GM23338 (cell line): ENCODE measurements around the gene FLOT2. TPM values are rescaled to one million over a fixed set of nuclear protein-coding genes. Genes with fewer than 3 reads are reported as not detected.

Experiments
- ATAC-seq: fragments of 200-7000 bp; cut with Tn5 transposase; 3 replicates; pipeline ENCODE4 v1.9.1; 2020
- DNase-seq: peaks from one replicate; pipeline ENCODE4 v3.0.0-alpha.2; 2015; ENCODE audit warnings: low spot score
- H2AFZ ChIP-seq: fragments of 200-600 bp; sonication (generic); 2 replicates; pipeline ENCODE4 v1.8.0; 2016; ENCODE audit warnings: antibody characterized with exemption, mild to moderate bottlenecking, moderate library complexity
- H3F3A ChIP-seq: fragments of 200-600 bp; sonication (generic); replicated peaks from 2 replicates; pipeline ENCODE4 v1.8.0; 2017; ENCODE audit warnings: antibody characterized with exemption, mixed run types, low read depth
- H3K27ac ChIP-seq: fragments of 200-600 bp; sonication (generic); 2 replicates; pipeline ENCODE4 v1.6.1; 2016; ENCODE audit warnings: low read depth
- H3K27me3 ChIP-seq: fragments of 200-600 bp; sonication (generic); 2 replicates; pipeline ENCODE4 v1.8.0; 2016; ENCODE audit warnings: mild to moderate bottlenecking, mixed run types, moderate library complexity; ENCODE audit not compliant: insufficient read depth
- H3K36me3 ChIP-seq: fragments of 200-600 bp; sonication (generic); 2 replicates; pipeline ENCODE4 v1.8.0; 2016; ENCODE audit warnings: mild to moderate bottlenecking; ENCODE audit not compliant: insufficient read depth
- H3K4me1 ChIP-seq: fragments of 200-600 bp; sonication (generic); 2 replicates; pipeline ENCODE4 v1.8.0; 2016; ENCODE audit warnings: mild to moderate bottlenecking, moderate library complexity; ENCODE audit not compliant: insufficient read depth
- H3K4me2 ChIP-seq: fragments of 200-600 bp; sonication (generic); 2 replicates; pipeline ENCODE4 v1.7.1; 2017; ENCODE audit warnings: mixed run types
- H3K4me3 ChIP-seq: fragments of 200-600 bp; sonication (generic); 2 replicates; pipeline ENCODE4 v1.6.1; 2016; ENCODE audit warnings: mixed run types
- H3K79me2 ChIP-seq: fragments of 200-600 bp; sonication (generic); replicated peaks from 2 replicates; pipeline ENCODE4 v1.8.0; 2017; ENCODE audit warnings: mild to moderate bottlenecking; ENCODE audit not compliant: insufficient read depth
- H3K9me2 ChIP-seq: fragments of 200-600 bp; sonication (generic); 2 replicates; pipeline ENCODE4 v1.8.0; 2017; ENCODE audit not compliant: insufficient read depth
- H4K20me1 ChIP-seq: fragments of 200-600 bp; sonication (generic); replicated peaks from 2 replicates; pipeline ENCODE4 v1.8.0; 2017; ENCODE audit warnings: mild to moderate bottlenecking; ENCODE audit not compliant: insufficient read depth
- H3K27ac Mint-ChIP-seq: 2 replicates; pipeline ENCODE4 v1.8.0; 2020; ENCODE audit warnings: inconsistent platforms, mild to moderate bottlenecking, moderate library complexity, mixed read lengths
- H3K27me3 Mint-ChIP-seq: 3 replicates; pipeline ENCODE4 v1.8.0; 2022; ENCODE audit warnings: low read depth, mild to moderate bottlenecking, moderate library complexity, mixed read lengths, inconsistent platforms; ENCODE audit not compliant: insufficient read depth, poor library complexity
- H3K36me3 Mint-ChIP-seq: 3 replicates; pipeline ENCODE4 v1.8.0; 2021; ENCODE audit warnings: low read depth, mild to moderate bottlenecking, inconsistent platforms, moderate library complexity, mixed read lengths
- H3K4me1 Mint-ChIP-seq: 3 replicates; pipeline ENCODE4 v1.8.0; 2020; ENCODE audit warnings: mild to moderate bottlenecking, inconsistent platforms, mixed read lengths
- H3K4me3 Mint-ChIP-seq: 3 replicates; pipeline ENCODE4 v1.8.0; 2021; ENCODE audit warnings: moderate library complexity, mild to moderate bottlenecking, inconsistent platforms, mixed read lengths
- H3K9me3 Mint-ChIP-seq: 3 replicates; pipeline ENCODE4 v1.8.0; 2020; ENCODE audit warnings: moderate library complexity, mild to moderate bottlenecking, inconsistent platforms, mixed read lengths
- CREB1 ChIP-seq: fragments of 250-450 bp; sonication (Bioruptor Pico); IDR thresholded peaks from 2 replicates; pipeline ENCODE4 v1.5.0; 2020; ENCODE audit warnings: low read depth, mild to moderate bottlenecking, moderate library complexity
- CTCF ChIP-seq, 2 experiments: fragments of 200-600 bp in 1 of 2; sonication (generic) in 1 of 2; conservative IDR thresholded peaks; 2 replicates each; pipeline versions ENCODE4 v1.5.1 to v1.6.1; 2016 to 2017; ENCODE audit warnings: antibody characterized with exemption in 2 of 2, low read depth in 2 of 2, mild to moderate bottlenecking in 2 of 2, moderate library complexity in 1 of 2
- ETS1 ChIP-seq: IDR thresholded peaks from 2 replicates; pipeline ENCODE4 v1.6.1; 2016; ENCODE audit warnings: antibody characterized with exemption
- EZH2 ChIP-seq: fragments of 200-600 bp; sonication (generic); IDR thresholded peaks from one replicate; pipeline ENCODE4 v1.8.0; 2017; ENCODE audit warnings: antibody characterized with exemption, mild to moderate bottlenecking, low read depth; ENCODE audit not compliant: unreplicated experiment
- EZH2phosphoT487 ChIP-seq: fragments of 200-600 bp; sonication (generic); IDR thresholded peaks from one replicate; pipeline ENCODE4 v1.8.1; 2018; ENCODE audit warnings: antibody characterized with exemption; ENCODE audit not compliant: unreplicated experiment
- JUNB ChIP-seq: IDR thresholded peaks from one replicate; pipeline ENCODE4 v1.6.1; 2016; ENCODE audit warnings: antibody characterized with exemption; ENCODE audit not compliant: unreplicated experiment
- NANOG ChIP-seq: IDR thresholded peaks from 2 replicates; pipeline ENCODE4 v1.6.1; 2016; ENCODE audit warnings: antibody characterized with exemption, borderline replicate concordance
- POLR2AphosphoS5 ChIP-seq: IDR thresholded peaks from 2 replicates; pipeline ENCODE4 v1.6.1; 2016; ENCODE audit warnings: antibody characterized with exemption, low read depth
- STAT1 ChIP-seq: IDR thresholded peaks from one replicate; pipeline ENCODE4 v1.6.1; 2016; ENCODE audit warnings: antibody characterized with exemption; ENCODE audit not compliant: unreplicated experiment
- ZNF114 ChIP-seq: fragments of 250-450 bp; sonication (Bioruptor Pico); IDR thresholded peaks from 2 replicates; pipeline ENCODE4 v1.5.0; 2020; ENCODE audit warnings: mild to moderate bottlenecking, moderate library complexity
- ZNF331 ChIP-seq: fragments of 250-450 bp; sonication (Bioruptor Pico); IDR thresholded peaks from 2 replicates; pipeline ENCODE4 v1.5.0; 2020; ENCODE audit warnings: low read depth, mild to moderate bottlenecking, moderate library complexity
- polyA plus RNA-seq: library from polyadenylated mRNA; unstranded; fragments of >200 nt; fragmentation: Nextera tagmentation; extraction: Ambion mirVana; gene quantifications from 2 replicates; pipeline ENCODE4 v1.2.1, GENCODE V29; 2016
- total RNA-seq: library from RNA; depleted of rRNA; stranded (reverse); fragments of >200 nt; shearing (Covaris generic); gene quantifications from 2 replicates; pipeline ENCODE4 v1.2.3, GENCODE V29; 2014
- TF ChIP-seq, protein P1 (sequence below): IDR thresholded peaks from one replicate; pipeline ENCODE4 v1.6.1; 2018; ENCODE audit warnings: antibody characterized with exemption; ENCODE audit not compliant: unreplicated experiment

FLOT2 gene
- total and polyA plus RNA-seq, 2 experiments from 2014 or later = 49.8 to 66.1 TPM

DNA sequence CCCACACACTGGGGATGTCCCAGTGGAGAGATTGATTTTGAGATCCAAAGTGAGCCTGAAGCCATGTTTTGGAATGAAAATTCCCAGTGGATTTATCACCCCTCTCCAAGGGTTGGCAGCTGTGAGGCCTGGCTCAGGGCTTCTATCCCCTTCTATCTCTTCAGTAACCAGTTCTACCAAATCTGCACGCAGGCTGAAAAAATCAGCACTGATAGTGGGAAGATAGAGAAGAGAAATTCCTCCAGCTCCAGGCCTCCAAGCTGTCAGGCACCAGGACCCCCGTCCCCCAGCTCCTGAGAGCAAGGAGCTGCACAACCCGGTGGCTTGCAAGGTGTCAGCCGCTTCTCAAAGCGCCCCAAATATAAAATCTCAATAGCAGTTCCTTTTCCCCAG lies 1.0 kb downstream of the FLOT2 start:
- Histone ChIP-seq H3K9me2 (no peaks in the 10 kb centered on the region), H3K79me2 (peaks cover 44% of the 10 kb centered on the region), H3K4me2 (peak overlapping the region; percentile 98), H3K4me3 (peak overlapping the region; percentile 91), H3K36me3 (no peaks in the 10 kb centered on the region; the same call in 1 of the 2 replicates), H3K4me1 (peaks cover 20% of the 10 kb centered on the region), H2AFZ (no peak overlapping the region), H4K20me1 (peaks cover 15% of the 10 kb centered on the region), H3K27me3 (no peaks in the 10 kb centered on the region), H3K27ac (0 out of 2 replicates have a peak overlapping the region, but pooled peaks have one; percentile 95), H3F3A (peaks cover 41% of the 10 kb centered on the region)
- no peaks in the 10 kb centered on the region; the same call in 2 of the 3 replicates for H3K9me3 Mint-ChIP-seq
- H3K4me3 Mint-ChIP-seq = peak overlapping the region; percentile 90
- peaks cover 20% of the 10 kb centered on the region for H3K27me3 Mint-ChIP-seq
- H3K4me1 Mint-ChIP-seq = peaks cover 27% of the 10 kb centered on the region
- H3K36me3 Mint-ChIP-seq = peaks cover 35% of the 10 kb centered on the region
- H3K27ac Mint-ChIP-seq = peak overlapping the region; percentile 84
- no peak for DNase-seq
- ATAC-seq = no peak
- no peak for TF ChIP-seq EZH2phosphoT487
- no peak for TF ChIP-seq NANOG
- TF ChIP-seq ETS1 = no peak
- TF ChIP-seq JUNB = no peak
- TF ChIP-seq CREB1 (CRISPR knock-in tag) = no peak
- TF ChIP-seq POLR2AphosphoS5 = no peak

DNA sequence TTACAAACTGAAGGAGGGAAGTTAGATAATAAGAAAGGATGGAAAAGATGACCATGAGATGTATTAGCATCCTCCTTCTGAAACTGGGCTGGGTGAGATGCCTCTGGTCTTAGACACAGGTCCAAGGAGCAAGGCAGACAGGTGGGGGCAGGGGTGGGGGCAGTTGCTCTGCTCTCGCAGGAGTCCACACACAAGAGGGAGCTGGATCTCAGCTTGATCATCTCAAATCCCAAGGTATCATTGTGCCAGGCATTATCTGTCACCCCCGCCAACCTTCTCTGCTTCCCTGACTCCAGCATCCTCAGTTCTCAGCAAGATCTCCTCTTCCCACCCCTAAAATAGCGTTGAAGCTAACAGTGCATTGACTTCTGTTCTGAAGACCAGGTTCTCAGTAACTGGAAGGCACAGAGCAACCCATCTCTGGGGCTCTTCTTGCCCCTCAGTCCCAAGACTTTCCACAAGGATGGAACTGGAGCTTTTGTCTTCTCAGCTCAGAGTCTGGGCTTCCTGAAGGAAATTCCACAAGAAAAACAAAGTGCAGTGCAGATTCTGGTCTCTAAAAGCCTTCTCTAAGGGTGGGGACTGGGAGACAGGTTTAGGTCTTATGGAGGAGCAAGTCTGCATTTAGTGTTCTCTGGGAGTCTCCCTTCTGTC lies 1.6 kb downstream of the FLOT2 start:
- Histone ChIP-seq H3K79me2 (peaks cover 38% of the 10 kb centered on the region), H4K20me1 (peaks cover 15% of the 10 kb centered on the region), H3K9me2 (no peaks in the 10 kb centered on the region), H3K4me1 (peaks cover 16% of the 10 kb centered on the region), H3F3A (peaks cover 38% of the 10 kb centered on the region), H3K4me2 (peak overlapping the region; percentile 98), H3K27me3 (no peaks in the 10 kb centered on the region), H3K4me3 (peak overlapping the region; percentile 91), H3K36me3 (no peaks in the 10 kb centered on the region; the same call in 1 of the 2 replicates), H3K27ac (no peak overlapping the region), H2AFZ (no peak overlapping the region)
- no peak for ATAC-seq
- Mint-ChIP-seq H3K4me3 (peak overlapping the region; percentile 90), H3K36me3 (peaks cover 39% of the 10 kb centered on the region), H3K27ac (no peak overlapping the region), H3K9me3 (no peaks in the 10 kb centered on the region; the same call in 2 of the 3 replicates), H3K4me1 (peaks cover 26% of the 10 kb centered on the region), H3K27me3 (peaks cover 20% of the 10 kb centered on the region)
- DNase-seq = no peak
- TF ChIP-seq, protein P1, sequence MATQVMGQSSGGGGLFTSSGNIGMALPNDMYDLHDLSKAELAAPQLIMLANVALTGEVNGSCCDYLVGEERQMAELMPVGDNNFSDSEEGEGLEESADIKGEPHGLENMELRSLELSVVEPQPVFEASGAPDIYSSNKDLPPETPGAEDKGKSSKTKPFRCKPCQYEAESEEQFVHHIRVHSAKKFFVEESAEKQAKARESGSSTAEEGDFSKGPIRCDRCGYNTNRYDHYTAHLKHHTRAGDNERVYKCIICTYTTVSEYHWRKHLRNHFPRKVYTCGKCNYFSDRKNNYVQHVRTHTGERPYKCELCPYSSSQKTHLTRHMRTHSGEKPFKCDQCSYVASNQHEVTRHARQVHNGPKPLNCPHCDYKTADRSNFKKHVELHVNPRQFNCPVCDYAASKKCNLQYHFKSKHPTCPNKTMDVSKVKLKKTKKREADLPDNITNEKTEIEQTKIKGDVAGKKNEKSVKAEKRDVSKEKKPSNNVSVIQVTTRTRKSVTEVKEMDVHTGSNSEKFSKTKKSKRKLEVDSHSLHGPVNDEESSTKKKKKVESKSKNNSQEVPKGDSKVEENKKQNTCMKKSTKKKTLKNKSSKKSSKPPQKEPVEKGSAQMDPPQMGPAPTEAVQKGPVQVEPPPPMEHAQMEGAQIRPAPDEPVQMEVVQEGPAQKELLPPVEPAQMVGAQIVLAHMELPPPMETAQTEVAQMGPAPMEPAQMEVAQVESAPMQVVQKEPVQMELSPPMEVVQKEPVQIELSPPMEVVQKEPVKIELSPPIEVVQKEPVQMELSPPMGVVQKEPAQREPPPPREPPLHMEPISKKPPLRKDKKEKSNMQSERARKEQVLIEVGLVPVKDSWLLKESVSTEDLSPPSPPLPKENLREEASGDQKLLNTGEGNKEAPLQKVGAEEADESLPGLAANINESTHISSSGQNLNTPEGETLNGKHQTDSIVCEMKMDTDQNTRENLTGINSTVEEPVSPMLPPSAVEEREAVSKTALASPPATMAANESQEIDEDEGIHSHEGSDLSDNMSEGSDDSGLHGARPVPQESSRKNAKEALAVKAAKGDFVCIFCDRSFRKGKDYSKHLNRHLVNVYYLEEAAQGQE = no peak
- no peak for TF ChIP-seq NANOG
- TF ChIP-seq ZNF331 (CRISPR knock-in tag) = no peak
- no peak for TF ChIP-seq ZNF114 (CRISPR knock-in tag)
- TF ChIP-seq CREB1 (CRISPR knock-in tag) = no peak
- no peak for TF ChIP-seq JUNB
- no peak for TF ChIP-seq STAT1
- TF ChIP-seq POLR2AphosphoS5 = no peak
- no peak for TF ChIP-seq CTCF (conservative IDR thresholded peaks at IDR 0.05; ENCODE audit: low read depth in 2 of 2)
- TF ChIP-seq EZH2 = no peak
- TF ChIP-seq EZH2phosphoT487 = no peak
